ENCODE data around the gene NFIA.

DNA sequence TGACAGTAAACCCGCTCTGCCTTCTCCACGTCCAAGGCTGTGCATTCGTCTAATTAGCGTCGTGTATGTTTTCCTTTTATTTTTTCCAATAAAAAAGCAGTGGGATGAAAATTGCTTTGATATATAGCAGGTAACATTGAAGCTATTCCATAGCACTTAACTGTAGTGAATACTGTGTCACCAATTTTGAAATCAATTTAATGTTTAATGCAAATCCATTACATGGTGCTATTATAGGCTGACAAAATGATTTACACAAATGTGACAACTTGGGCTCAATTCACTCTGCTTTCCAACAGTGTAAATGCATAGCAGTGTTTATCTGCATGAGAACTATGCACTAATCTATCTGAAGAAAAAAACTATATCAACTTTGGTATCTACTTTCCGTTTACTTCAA lies 377.8 kb downstream of the NFIA start:
- TF ChIP-seq, protein P1, sequence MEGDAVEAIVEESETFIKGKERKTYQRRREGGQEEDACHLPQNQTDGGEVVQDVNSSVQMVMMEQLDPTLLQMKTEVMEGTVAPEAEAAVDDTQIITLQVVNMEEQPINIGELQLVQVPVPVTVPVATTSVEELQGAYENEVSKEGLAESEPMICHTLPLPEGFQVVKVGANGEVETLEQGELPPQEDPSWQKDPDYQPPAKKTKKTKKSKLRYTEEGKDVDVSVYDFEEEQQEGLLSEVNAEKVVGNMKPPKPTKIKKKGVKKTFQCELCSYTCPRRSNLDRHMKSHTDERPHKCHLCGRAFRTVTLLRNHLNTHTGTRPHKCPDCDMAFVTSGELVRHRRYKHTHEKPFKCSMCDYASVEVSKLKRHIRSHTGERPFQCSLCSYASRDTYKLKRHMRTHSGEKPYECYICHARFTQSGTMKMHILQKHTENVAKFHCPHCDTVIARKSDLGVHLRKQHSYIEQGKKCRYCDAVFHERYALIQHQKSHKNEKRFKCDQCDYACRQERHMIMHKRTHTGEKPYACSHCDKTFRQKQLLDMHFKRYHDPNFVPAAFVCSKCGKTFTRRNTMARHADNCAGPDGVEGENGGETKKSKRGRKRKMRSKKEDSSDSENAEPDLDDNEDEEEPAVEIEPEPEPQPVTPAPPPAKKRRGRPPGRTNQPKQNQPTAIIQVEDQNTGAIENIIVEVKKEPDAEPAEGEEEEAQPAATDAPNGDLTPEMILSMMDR (IDR thresholded peaks at IDR 0.05), result no peak
- TF ChIP-seq POLR2A (IDR thresholded peaks at IDR 0.05), result no peak

Measured in prostate gland (tissue), 2 donors.